SH-SY5Y (cell line): Measurements from ENCODE around the gene ANKRD30B.

Source experiments
- GATA2 ChIP-seq: IDR thresholded peaks from 2 replicates; pipeline ENCODE4 v1.6.1; 2011; ENCODE audit warnings: mild to moderate bottlenecking, low read depth, low read length
- GATA3 ChIP-seq: IDR thresholded peaks from 2 replicates; pipeline ENCODE4 v1.6.1; 2011; ENCODE audit warnings: low read depth, mild to moderate bottlenecking, low read length, moderate library complexity

The ANKRD30B gene

GRCh38 chr18:14747513-14748474 lies at the start of gene ANKRD30B:
Gene ANKRD30B, plus strand, starts transcription at chr18:14748172. Its CDS starts 248 bp downstream, at chr18:14748420.
- TF ChIP-seq GATA3 (no peak), GATA2 (no peak)

- TF ChIP-seq GATA3 (no peak), GATA2 (no peak)
Measured at GRCh38 chr18:14746897-14747296, 1.1 kb upstream of the ANKRD30B start.

- TF ChIP-seq GATA3: no peak
- TF ChIP-seq GATA2: no peak
Measured at GRCh38 chr18:14748496-14748895, 524 bp downstream of the ANKRD30B start.

GRCh38 chr18:14767474-14767873 lies 19.5 kb downstream of the ANKRD30B start:
- no peak for TF ChIP-seq GATA3
- no peak for TF ChIP-seq GATA2

- TF ChIP-seq GATA3 (no peak), GATA2 (no peak)
Measured at GRCh38 chr18:14768241-14768640, 20.3 kb downstream of the ANKRD30B start.

- TF ChIP-seq GATA3: no peak
- TF ChIP-seq GATA2: no peak
Measured at GRCh38 chr18:14769381-14769780, 21.4 kb downstream of the ANKRD30B start.

GRCh38 chr18:14776801-14777200 lies 28.8 kb downstream of the ANKRD30B start:
- TF ChIP-seq GATA2 (no peak), GATA3 (no peak)

GRCh38 chr18:14781671-14782070 lies 33.7 kb downstream of the ANKRD30B start:
- TF ChIP-seq GATA2 (no peak), GATA3 (no peak)

- TF ChIP-seq GATA2 (no peak), GATA3 (no peak)
Measured at GRCh38 chr18:14784133-14784532, 36.2 kb downstream of the ANKRD30B start.

GRCh38 chr18:14900435-14900834 lies 152.5 kb downstream of the ANKRD30B start:
- TF ChIP-seq GATA3: no peak
- TF ChIP-seq GATA2: no peak
